ELF-1 (cell line): ENCODE data around the gene THOC6.

Experiments
- DNase-seq: peaks from one replicate; pipeline ENCODE4 v3.0.0-alpha.2; 2016; ENCODE audit warnings: low read depth, low spot score

The THOC6 gene

DNA sequence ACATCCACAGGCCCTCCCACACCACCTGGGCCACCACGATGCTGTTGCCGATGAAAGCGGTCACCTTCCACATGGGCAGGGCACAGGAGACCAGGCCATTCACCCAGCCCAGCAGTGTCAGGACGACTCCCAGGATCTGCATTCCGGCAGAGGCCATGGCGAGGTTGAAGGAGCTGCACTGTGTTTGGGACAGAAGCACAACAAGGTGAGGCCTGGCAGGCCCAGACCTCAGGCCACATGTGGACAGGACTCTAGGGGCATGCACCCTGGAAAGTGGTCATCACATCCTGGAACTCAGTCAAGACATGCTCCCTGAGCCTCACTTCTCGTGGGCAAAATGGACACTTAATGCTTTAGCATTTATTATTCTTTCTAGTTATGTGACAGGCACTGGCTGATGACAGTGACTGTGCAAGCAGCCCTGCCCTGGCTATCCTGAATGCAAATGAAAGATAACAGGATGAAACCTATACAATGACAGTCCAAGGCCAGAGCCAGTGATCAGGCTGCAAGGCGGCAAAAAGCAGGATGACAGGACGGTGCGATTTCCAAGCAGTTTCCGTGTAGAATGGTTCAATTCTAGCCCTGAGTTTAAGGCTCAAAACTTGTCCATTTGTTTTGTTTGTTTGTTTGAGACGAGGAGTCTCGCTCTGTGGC, 7.8 kb upstream of the THOC6 start:
- DNase-seq = no peak

DNA sequence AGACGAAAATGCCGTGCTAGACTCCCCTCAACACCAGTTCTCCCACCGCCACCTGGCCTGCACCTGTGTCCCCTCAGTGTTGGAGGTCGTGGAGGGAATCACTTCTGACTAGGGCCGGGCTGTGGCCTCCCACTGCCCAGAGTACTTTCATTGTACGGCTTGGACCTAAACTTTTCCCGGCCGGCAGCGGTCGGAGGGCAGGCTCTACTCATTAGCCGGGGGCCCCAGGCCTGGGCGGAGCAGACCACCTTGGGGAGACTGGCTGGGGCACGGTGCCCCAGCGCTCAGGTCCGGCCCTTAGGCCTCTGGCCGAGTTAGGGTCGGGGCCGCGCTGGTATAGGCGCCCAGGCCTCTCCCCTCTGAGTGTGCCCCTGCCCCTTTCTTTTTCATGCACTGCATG, 6.5 kb upstream of the THOC6 start:
- no peak for DNase-seq

DNA sequence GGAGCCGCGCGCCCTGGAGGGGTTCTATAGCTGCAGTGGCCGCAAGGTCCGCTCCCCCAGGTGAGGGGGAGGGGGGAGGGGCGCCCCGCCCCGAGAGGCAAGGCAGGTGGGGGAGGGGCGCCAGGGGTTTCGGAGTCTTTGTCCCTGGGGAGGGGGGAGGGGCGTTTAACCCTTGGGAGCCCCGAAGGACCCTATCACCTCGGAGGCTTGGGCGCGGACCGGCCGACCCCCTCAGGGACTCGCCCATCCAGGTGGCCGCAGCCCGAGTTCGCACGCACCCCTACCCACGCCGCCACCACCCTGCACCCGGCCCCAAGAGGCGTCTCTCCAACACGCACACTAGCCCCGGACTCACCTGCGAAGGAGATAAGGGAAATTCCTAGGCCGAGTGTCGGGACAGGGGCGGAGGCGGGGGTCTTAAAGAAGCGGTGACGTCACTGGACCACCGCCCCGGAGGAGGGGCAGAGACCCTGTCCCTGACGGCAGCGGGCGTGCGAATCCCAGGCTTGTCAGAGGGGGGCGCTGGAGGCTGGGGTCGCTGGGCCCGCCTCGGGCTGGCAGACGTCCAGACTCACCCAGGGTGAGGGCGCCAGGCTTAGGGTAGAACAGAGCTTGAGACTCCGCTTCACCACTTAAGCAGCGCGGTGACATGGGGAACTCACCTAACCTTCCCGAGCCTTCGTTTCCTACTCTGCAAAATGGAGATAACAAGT, 5.9 kb upstream of the THOC6 start, which contains the start of gene CLDN6:
Gene CLDN6 (minus strand): TSS at position 390 of the 713 bp plus-strand sequence. CDS start 2,162 bp downstream, outside the sequence.
- DNase-seq = peak; percentile 98

DNA sequence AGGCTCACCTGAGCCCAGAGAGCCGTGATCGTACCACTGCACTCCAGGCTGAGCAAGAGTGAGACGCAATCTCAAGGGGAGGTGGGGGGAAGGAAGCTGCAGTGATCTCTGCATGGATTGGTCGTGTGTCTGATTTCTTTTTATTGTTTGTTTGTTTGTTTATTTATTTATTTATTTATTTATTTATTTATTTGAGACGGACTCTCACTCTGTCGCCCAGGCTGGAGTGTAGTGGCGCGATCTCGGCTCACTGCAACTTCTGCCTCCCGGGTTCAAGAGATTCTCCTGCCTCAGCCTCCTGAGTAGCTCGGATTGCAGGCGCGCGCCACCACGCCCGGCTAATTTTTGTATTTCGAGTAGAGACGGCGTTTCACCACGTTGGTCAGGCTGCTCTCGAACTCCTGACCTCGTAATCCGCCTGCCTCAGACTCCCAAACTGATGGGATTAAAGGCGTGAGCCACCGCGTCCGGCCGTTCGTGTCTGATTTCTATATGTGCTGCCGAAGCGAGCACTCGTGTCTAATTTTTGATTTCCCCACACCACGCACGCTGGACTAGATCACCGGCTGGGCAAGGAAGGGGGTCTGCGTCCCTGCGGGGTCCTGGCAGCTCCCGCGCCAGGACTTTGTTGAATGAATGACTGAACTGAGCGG, 4.1 kb upstream of the THOC6 start:
- peak; percentile 82 for DNase-seq

DNA sequence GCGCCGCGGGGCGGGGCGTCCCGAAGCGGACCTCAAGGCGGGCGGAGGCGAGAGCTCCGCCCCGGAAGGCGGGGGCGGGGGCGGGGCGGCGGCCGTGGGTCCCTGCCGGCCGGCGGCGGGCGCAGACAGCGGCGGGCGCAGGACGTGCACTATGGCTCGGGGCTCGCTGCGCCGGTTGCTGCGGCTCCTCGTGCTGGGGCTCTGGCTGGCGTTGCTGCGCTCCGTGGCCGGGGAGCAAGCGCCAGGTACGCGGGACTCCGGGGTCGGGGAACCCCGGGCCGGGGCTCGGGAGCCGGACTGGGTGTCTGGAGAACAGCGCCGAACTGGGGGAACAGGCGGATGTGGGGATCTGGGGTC, 3.6 kb upstream of the THOC6 start, which contains the start of gene TNFRSF12A:
Gene TNFRSF12A (plus strand): TSS at position 122 of the 357 bp plus-strand sequence. CDS start 30 bp downstream, at position 152.
- DNase-seq = no peak

DNA sequence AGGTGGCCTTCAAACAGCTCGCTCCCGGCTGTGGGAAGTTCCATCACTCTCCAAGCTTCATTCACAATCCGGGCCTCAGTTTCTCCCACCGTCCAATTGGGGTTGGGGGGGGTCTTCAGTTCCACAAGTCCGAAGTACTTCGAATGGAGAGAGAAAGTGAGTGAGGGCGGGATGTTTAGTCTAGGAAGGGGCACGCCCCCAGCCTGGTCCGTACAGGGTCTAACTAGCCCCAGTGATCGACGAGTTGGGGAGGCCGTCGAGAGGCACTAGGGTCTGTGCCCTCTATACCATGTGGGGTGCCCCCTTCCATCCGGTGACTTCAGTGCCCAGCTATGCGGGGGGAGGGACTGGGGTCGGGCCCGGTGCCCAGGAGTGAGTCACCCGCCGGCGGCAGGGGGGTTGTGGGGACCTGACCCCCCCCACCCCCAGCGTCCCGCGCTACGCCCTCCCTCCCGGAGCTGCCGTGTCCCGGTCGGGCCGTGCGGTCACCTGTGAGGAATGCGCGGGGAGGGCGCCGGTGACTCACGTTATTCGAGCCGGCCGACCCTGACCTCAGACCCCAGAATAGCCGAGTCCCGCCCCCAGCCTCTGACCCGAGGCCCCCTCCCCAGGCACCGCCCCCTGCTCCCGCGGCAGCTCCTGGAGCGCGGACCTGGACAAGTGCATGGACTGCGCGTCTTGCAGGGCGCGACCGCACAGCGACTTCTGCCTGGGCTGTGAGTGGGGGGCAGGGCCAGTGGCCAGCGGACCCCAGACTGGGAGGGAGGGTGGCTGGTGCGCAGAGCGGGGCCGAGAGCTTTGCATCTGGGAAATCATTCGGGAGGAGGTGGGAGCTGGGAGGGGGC, 3.0 kb upstream of the THOC6 start:
- DNase-seq = peak; percentile 90

DNA sequence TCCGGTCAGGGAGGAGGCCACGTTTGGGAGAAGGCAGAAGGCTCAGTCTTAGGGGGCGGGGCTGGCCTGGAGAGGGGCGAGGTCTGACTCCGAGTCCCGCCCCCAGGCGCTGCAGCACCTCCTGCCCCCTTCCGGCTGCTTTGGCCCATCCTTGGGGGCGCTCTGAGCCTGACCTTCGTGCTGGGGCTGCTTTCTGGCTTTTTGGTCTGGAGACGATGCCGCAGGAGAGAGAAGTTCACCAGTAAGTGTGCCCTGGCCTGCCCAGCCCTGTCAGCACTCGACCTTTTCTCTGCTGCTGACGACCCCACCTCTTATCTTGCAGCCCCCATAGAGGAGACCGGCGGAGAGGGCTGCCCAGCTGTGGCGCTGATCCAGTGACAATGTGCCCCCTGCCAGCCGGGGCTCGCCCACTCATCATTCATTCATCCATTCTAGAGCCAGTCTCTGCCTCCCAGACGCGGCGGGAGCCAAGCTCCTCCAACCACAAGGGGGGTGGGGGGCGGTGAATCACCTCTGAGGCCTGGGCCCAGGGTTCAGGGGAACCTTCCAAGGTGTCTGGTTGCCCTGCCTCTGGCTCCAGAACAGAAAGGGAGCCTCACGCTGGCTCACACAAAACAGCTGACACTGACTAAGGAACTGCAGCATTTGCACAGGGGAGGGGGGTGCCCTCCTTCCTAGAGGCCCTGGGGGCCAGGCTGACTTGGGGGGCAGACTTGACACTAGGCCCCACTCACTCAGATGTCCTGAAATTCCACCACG, 2.2 kb upstream of the THOC6 start:
- peak; percentile 96 for DNase-seq

DNA sequence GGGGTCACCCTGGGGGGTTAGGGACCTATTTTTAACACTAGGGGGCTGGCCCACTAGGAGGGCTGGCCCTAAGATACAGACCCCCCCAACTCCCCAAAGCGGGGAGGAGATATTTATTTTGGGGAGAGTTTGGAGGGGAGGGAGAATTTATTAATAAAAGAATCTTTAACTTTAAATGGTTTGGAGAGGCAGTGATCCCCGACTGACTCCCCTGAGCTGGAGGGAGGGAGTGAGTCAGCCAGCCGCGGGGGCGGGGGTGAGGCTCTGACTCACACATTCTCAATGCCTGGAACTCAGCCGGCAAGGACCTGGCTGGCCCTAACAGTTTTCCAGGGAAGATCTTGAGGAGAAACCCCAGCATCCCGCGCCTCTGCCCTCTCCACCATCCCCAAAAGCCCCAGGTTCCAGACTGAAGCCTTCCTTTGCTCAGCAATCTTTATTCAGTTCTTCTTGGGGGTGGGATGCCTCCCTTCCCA, 1.6 kb upstream of the THOC6 start:
- peak; percentile 94 for DNase-seq

DNA sequence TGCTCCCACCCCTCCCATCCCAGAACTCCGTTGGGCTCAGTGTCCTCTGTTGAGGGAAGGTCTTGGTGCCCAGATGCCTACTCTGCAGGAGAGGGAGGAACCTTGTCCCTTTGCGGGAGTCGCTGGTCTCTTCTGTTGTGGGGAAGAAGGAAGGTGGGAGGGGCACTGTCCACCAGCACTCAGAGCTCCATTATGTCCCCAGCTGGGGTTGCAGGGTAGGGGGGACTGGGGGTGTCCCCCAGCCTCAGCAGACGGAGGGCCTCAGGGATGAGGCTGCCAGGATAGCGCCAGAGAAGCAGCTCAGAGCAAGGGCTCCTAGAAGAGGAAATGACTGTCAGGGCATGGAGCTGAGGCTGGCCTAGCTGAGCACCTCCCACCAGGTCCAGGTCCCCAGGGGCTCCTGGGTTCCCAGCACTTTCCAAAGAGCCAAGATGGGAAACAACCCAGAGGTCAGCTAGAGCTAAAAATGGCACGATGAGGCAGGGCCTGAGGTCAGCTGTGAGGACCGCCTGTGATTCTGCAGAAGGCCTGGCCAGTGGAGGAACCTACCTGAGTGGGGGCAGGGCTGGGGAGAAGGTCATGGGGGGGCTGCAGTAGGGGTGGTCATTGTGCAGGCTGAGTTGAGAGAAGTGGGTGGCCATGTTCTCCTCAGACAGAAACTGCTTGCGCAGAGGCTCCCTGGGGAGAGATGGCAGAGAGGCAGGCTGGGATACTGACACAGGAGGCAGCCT, 986 bp upstream of the THOC6 start:
- peak; percentile 36 for DNase-seq

DNA sequence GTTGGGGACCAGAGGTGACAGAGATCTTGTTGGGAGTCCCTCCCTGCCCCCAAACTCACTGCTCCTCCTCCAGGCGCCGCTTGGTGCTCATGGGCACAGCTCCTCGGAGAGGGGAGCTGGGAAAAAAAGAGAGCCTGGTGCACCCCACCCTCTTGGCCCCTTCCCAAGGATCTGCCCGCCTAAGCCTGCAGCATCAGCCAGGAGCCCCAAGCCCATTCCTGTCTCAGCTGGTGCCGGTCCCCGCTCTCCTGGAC, 493 bp upstream of the THOC6 start:
- DNase-seq = no peak

DNA sequence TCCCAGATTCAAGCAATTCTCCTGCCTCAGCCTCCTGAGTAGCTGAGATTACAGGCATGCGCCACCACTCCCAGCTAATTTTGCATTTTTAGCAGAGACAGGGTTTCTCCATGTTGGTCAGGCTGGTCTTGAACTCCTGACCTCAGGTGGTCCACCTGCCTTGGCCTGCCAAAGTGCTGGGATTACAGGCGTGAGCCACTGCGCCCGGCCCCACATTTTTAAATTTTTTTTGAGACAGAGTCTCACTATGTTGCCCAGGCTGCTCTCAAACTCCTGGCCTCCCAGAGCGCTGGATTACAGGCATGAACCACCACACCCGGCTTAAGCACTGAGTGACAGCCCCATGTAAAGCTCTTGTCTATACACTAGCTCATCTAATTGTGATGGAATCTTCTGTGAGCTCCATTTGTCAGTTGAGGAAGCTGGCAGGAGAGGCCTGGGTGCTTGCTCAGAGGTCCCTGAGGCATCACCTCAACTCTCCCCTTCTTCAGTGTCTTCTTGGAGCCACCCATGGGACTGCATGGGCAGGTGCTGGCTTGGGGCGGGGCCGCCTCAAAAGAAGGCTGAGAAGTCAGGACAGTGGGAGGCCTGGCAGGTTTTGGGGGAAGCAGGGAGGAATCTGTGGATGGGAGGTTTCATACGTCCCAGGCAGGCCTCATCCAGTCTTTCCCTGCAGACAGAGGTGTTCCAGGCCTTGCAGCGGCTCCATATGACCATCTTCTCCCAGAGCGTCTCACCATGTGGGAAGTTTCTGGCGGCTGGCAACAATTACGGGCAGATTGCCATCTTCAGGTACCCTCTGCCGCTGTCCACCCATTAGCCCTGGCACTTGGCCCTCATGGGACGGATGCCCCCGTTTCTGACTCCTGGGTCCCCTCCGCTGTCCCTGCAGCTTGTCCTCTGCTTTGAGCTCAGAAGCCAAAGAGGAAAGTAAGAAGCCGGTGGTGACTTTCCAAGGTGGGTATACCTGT, 1.5 kb downstream of the THOC6 start:
- no peak for DNase-seq

DNA sequence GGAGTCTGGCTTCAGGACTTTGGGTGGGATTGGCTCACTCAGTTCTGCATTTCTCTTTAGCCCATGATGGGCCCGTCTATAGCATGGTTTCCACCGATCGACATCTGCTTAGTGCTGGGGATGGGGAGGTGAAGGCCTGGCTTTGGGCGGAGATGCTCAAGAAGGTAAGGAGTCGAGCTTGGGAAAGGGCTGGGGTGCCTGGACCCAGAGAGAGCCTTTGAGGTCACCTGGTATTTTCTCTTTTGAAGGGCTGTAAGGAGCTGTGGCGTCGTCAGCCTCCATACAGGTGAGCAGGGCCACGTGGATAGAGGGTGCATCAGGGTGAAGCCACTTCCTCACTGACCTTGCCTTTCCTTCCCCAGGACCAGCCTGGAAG, 2.2 kb downstream of the THOC6 start:
- DNase-seq = no peak

DNA sequence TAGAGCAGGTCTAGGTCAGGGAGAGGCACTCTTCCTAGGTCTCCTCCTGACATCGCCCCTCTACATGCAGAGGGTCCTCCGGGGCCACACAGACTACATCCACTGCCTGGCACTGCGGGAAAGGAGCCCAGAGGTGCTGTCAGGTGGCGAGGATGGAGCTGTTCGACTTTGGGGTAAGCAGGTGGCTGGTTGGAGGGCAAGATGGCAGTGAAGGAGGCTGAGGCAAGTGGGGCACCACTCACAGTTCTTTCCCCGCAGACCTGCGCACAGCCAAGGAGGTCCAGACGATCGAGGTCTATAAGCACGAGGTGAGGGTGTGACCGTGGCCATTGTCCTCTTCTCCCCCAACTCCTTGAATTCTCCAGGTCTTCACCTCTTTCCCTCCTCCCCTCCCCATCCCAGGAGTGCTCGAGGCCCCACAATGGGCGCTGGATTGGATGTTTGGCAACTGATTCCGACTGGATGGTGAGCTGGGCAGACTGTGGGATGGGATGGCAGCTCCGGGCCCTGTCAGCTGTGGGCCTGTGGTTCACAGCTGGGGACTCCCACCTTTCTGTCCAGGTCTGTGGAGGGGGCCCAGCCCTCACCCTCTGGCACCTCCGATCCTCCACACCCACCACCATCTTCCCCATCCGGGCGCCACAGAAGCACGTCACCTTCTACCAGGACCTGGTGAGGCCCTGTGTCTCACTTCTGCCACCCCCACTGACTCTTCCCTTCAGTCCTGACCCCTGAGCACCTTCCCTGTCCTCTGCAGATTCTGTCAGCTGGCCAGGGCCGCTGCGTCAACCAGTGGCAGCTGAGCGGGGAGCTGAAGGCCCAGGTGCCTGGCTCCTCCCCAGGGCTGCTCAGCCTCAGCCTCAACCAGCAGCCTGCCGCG, 3.0 kb downstream of the THOC6 start:
- no peak for DNase-seq

DNA sequence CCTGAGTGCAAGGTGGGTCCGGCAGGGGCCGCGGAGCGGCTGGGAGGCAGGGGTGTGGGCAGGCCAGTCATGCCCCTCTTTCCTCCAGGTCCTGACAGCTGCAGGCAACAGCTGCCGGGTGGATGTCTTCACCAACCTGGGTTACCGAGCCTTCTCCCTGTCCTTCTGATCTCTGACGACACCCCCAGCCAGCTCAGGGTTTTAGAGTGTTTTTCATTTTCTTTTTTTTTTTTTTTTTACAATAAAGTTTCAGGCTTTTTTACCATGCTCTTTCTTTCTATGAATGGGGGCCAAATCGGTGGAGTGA, 3.6 kb downstream of the THOC6 start:
- no peak for DNase-seq

DNA sequence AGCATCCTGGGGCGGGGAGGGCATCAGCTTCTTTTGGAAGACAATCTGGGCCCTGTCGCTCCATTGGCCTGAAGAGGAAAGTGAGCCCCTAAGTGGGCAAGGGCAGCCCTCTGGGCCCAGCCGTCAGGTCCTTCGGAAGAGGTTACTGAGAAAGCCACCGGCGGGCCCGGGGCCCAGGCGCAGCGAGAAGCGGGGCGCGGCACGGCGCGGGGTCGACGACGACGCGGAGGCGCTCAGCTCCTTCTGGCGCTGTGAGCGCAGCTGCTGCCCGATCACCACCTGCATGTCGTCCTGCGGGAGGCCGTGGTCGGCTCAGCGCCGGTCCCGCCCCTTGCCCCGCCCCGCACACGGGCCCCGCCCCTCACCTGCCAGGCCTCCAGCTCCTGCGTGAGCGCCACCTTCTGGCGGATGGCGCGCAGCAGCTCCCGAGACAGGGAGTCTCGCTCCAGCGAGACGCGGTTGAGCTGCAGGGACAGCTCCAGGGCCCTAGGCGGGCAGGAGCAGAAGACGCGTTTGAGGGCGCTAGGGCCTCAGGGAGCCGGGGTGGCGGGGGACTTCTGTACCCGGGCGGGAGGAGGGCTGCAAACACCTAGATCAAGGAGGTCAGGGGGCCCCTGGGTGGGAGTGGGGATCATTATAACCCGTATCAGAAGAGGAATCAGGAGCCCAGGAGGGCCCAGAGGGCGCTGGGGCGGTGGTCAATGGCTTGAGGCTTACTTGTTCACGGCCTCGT, 4.3 kb downstream of the THOC6 start:
- DNase-seq = peak; percentile 93

DNA sequence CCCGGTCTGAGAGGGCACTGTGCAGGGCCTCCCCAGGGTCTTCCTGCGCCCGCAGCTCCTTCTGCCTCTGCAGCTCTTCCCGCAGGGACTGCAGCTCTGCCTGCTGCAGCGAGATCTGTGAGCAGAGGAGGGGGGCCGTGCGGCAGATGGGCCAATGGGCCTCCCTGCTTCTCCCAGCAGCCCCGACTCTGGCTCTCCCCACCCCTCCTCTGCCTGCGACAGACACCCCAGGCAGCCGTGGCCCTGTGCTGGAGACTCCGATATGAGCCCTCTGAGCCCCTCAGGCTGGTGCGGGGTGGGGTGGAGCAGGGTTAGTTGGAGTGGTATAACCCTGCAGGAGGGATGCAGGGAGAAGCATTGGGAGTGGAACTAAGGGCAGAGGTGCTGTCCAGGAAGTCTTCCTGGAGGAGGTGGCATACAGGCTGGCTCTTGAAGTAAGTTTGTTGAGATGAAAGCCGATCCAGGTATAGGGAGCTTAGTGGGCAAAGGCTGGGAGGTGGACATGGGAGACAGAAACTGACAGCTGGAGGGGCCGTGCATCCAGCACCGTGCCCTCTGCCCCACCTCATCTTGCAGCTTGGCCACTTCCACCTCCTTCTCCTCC, 5.0 kb downstream of the THOC6 start:
- no peak for DNase-seq

DNA sequence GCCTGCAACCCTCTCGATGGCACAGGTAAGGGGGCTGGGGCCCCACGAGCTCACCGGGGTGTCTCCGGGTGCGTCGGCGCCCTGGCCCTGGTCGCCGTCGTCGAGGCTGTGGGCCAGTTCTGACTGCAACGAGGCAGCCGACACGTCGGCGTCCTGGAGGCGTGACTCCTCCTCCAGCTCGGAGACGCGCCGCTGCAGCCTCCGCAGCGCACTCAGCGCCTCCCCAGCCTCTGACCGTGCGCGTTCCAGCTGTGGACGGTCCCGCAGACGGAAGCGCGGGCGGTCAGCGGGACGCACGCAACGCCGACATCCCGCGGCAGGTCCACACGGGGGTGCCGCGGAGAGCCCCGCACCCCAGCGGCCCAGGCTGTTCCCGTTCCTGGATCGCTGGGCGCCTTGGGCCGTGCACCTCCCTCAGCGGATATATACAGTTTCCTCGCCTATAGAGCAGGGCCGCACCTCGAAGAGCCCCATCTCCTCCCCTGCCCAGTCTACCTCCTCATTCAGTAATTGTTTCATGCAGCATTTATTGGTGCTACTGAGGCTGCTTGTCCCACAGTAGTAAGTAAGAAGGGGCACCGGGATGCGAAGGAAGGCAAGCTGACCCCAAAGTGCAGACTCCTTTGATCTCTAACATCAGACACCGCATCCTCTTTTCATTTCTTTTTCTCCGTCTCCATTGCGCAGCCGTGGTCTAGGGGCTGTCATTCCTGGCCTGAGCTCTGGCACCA, 5.8 kb downstream of the THOC6 start:
- no peak for DNase-seq
